Measurements from ENCODE around the gene PI4KB. TPM values are rescaled to one million over a fixed set of nuclear protein-coding genes. Genes with fewer than 3 reads are reported as not detected.

Gene PI4KB
- total RNA-seq, 1 experiment from 2014 or later, result 50.7 TPM

DNA sequence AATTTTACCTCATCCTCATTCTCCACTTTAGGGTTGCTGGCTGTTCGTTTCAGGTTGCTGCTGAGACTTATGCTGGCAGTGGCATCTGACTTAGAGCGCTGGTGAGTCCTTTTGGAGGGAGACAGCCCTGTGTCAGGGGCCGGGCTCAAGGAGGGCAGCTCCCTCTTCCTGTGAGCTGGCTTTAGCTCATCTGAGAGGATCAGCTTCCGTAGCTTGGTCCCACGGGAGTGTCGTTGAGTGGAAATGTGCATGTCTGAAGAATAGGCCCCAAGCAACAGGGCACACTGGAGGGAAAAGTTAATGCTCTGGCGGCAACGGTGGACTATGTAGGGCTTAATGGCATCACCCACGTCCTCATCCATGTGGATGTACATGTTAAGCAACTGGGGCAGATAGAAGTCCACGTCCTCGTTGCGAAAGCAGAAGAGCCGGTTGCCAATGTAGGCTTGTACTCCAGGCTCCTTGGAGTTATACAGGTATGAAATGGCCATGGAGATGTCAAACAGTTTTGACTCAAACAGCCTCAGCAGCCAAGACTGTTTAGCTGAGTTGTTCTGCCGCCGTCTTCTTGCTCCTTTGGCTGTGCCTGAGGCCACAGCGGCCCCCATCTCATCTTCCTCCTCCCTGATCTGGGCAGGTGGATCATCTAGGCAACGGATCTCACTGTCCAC is 11.5 kb downstream of the PI4KB start:
- Mint-ChIP-seq H3K36me3 (ENCODE audit: insufficient read depth, unreplicated experiment) (peaks cover 16% of the 10 kb centered on the region), H3K27me3 (ENCODE audit: unreplicated experiment) (no peaks in the 10 kb centered on the region), H3K4me1 (ENCODE audit: low read depth, unreplicated experiment) (peaks cover 34% of the 10 kb centered on the region), H3K27ac (ENCODE audit: unreplicated experiment) (no peak overlapping the region), H3K4me3 (ENCODE audit: low read depth, unreplicated experiment) (no peak overlapping the region), H3K9me3 (ENCODE audit: low read depth, unreplicated experiment) (no peaks in the 10 kb centered on the region)
- no TSS peak for BruUV-seq (replicated peaks)
- CTCF ChIA-PET, result interaction anchor here (0.6 kb wide), 1 partner anchor 93 kb away, joined by 7 read pairs; no protein-coding TSS in a partner anchor
- TF ChIP-seq, protein P1, sequence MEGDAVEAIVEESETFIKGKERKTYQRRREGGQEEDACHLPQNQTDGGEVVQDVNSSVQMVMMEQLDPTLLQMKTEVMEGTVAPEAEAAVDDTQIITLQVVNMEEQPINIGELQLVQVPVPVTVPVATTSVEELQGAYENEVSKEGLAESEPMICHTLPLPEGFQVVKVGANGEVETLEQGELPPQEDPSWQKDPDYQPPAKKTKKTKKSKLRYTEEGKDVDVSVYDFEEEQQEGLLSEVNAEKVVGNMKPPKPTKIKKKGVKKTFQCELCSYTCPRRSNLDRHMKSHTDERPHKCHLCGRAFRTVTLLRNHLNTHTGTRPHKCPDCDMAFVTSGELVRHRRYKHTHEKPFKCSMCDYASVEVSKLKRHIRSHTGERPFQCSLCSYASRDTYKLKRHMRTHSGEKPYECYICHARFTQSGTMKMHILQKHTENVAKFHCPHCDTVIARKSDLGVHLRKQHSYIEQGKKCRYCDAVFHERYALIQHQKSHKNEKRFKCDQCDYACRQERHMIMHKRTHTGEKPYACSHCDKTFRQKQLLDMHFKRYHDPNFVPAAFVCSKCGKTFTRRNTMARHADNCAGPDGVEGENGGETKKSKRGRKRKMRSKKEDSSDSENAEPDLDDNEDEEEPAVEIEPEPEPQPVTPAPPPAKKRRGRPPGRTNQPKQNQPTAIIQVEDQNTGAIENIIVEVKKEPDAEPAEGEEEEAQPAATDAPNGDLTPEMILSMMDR (IDR thresholded peaks at IDR 0.05; ENCODE audit: unreplicated experiment), result no peak
- DNase-seq, result no peak
- intact Hi-C loops (cut with micrococcal nuclease; ENCODE audit: unreplicated experiment), result no loop called here

DNA sequence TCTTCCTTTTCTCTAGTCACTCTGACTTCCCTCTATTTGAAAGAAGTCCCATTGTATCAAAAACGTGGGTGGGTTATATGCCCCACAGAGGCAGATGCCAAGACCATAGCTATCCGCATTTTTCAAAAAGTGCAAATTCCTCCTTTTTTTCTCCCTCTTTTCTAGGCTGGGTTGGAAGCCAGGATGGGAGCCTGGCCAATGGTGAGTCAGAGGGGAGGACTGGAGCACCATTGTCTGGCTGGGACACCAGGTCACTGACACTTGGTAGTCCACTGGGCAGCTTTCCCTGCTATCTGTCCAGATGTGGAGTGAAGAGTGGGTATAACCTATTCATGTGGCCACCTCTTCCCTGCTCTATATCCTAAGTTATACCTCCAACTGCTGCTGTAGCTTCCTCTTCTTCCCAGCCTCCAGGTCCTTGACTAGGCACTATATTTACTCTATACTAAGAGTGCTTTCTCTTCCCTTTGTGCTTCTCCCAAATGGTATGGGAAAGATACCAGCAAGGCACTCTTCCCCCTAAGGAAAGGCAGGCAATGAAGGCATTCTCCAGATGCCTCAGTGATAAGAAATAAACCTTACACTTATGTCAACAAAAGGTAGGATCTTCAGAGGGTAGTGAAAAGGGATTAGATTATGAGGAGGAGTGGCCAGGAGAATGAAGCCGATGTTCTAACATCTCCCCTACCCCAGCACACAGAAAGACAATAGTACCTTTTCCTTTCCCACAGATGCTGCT is 12.9 kb downstream of the PI4KB start:
- CTCF ChIA-PET, result no interaction called here
- TF ChIP-seq, protein P1 (IDR thresholded peaks at IDR 0.05; ENCODE audit: unreplicated experiment), result no peak
- DNase-seq, result no peak
- H3K36me3 Mint-ChIP-seq (ENCODE audit: insufficient read depth, unreplicated experiment), result peaks cover 17% of the 10 kb centered on the region
- no peaks in the 10 kb centered on the region for H3K27me3 Mint-ChIP-seq (ENCODE audit: unreplicated experiment)
- H3K27ac Mint-ChIP-seq (ENCODE audit: unreplicated experiment), result peak overlapping the region; percentile 53
- H3K4me3 Mint-ChIP-seq (ENCODE audit: low read depth, unreplicated experiment), result no peak overlapping the region
- intact Hi-C loops (cut with micrococcal nuclease; ENCODE audit: unreplicated experiment), result no loop called here
- H3K4me1 Mint-ChIP-seq (ENCODE audit: low read depth, unreplicated experiment), result peaks cover 34% of the 10 kb centered on the region
- H3K9me3 Mint-ChIP-seq (ENCODE audit: low read depth, unreplicated experiment), result no peaks in the 10 kb centered on the region
- BruUV-seq (replicated peaks), result no TSS peak

DNA sequence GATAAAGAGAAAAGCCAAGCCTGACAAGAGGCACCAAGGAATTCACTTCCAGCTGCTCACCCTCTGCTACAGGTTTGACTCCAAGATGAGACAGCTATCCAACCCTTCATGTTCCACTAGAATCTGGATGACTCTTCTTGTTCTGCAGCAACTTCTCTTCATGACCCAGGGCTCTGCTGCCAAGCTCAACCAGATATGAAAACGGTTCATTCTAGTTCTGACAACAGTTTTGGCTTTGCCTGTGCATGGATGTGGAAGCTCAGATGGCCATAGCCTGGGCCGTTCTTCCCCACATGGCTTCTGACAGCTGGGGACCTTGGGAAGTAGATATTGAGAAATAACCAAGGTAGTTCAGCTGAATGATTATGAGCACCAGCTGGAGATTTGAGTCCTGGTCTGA is 13.7 kb downstream of the PI4KB start:
- H3K27ac Mint-ChIP-seq (ENCODE audit: unreplicated experiment), result no peak overlapping the region
- no peak for DNase-seq
- H3K9me3 Mint-ChIP-seq (ENCODE audit: low read depth, unreplicated experiment), result no peaks in the 10 kb centered on the region
- peaks cover 21% of the 10 kb centered on the region for H3K36me3 Mint-ChIP-seq (ENCODE audit: insufficient read depth, unreplicated experiment)
- intact Hi-C loops (cut with micrococcal nuclease; ENCODE audit: unreplicated experiment), result no loop called here
- TF ChIP-seq, protein P1 (IDR thresholded peaks at IDR 0.05; ENCODE audit: unreplicated experiment), result no peak
- H3K4me3 Mint-ChIP-seq (ENCODE audit: low read depth, unreplicated experiment), result no peak overlapping the region
- peaks cover 34% of the 10 kb centered on the region for H3K4me1 Mint-ChIP-seq (ENCODE audit: low read depth, unreplicated experiment)
- H3K27me3 Mint-ChIP-seq (ENCODE audit: unreplicated experiment), result no peaks in the 10 kb centered on the region
- CTCF ChIA-PET, result no interaction called here
- no TSS peak for BruUV-seq (replicated peaks)

DNA sequence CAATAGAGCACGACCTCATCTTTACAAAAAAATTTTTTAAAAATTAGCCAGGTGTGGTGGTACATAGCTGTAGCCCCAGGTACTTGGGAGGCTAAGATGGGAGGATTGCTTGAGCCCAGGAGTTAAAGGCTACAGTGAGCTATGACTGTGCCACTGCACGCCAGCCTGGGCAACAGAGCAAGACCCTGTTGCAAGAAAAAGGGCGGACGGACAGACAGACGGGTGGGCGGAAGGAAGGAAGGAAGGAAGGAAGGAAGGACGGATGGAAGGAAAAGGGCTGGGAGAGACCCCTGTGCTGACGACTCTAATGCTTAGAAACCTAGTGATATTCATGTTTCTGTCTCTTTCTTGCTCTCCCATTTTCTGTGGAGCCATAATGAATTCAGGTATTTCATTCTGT is 14.4 kb downstream of the PI4KB start:
- H3K4me3 Mint-ChIP-seq (ENCODE audit: low read depth, unreplicated experiment), result no peak overlapping the region
- H3K27me3 Mint-ChIP-seq (ENCODE audit: unreplicated experiment), result no peaks in the 10 kb centered on the region
- peaks cover 21% of the 10 kb centered on the region for H3K36me3 Mint-ChIP-seq (ENCODE audit: insufficient read depth, unreplicated experiment)
- DNase-seq, result no peak
- H3K27ac Mint-ChIP-seq (ENCODE audit: unreplicated experiment), result no peak overlapping the region
- peaks cover 34% of the 10 kb centered on the region for H3K4me1 Mint-ChIP-seq (ENCODE audit: low read depth, unreplicated experiment)
- intact Hi-C loops (cut with micrococcal nuclease; ENCODE audit: unreplicated experiment), result no loop called here
- BruUV-seq (replicated peaks), result no TSS peak
- H3K9me3 Mint-ChIP-seq (ENCODE audit: low read depth, unreplicated experiment), result no peaks in the 10 kb centered on the region
- CTCF ChIA-PET, result interaction anchor here (1.8 to 2.3 kb wide), 2 partner anchors 12 to 14 kb away, joined by 15 to 20 read pairs; partner anchors contain the start of gene PI4KB
- TF ChIP-seq, protein P1 (IDR thresholded peaks at IDR 0.05; ENCODE audit: unreplicated experiment), result no peak
